WTC11 (cell line): ENCODE measurements around the gene OGDHL. TPM values are rescaled to one million over a fixed set of nuclear protein-coding genes. Genes with fewer than 3 reads are reported as not detected.
"Not testable (repeated sequence)": the region's sequence is repeated elsewhere in the genome, so short reads cannot be mapped to it uniquely, and the experiment has no call there.

ENCODE experiments used
- ATAC-seq: fragments of 200-7000 bp; cut with Tn5 transposase; 2 replicates; pipeline ENCODE4 v1.10.0; 2021; ENCODE audit warnings: mild to moderate bottlenecking, moderate library complexity
- CTCF ChIA-PET: fragments of 300-600 bp; sonication (Branson Sonifier 250); formaldehyde crosslinking; loops from one replicate; lab custom pipeline; 2021; ENCODE audit warnings: antibody characterized with exemption; lab: Charles Lee
- POLR2A ChIA-PET: fragments of 350-600 bp; sonication (Branson Sonifier 250); formaldehyde crosslinking; loops from one replicate; lab custom pipeline; 2021; ENCODE audit warnings: antibody characterized with exemption; lab: Charles Lee
- DNase-seq: peaks from one replicate; pipeline ENCODE4 v3.0.0; 2021; ENCODE audit warnings: low spot score
- H3K27ac Mint-ChIP-seq: 2 replicates; pipeline ENCODE4 v1.8.0; 2021; ENCODE audit warnings: mixed read lengths
- H3K27me3 Mint-ChIP-seq: 2 replicates; pipeline ENCODE4 v1.8.0; 2021; ENCODE audit warnings: low read depth, mild to moderate bottlenecking, moderate library complexity, mixed read lengths
- H3K36me3 Mint-ChIP-seq: 2 replicates; pipeline ENCODE4 v1.8.0; 2021; ENCODE audit warnings: mixed read lengths
- H3K4me1 Mint-ChIP-seq: 2 replicates; pipeline ENCODE4 v1.8.0; 2022; ENCODE audit warnings: mixed read lengths
- H3K4me3 Mint-ChIP-seq: 2 replicates; pipeline ENCODE4 v1.8.0; 2021; ENCODE audit warnings: mild to moderate bottlenecking, moderate library complexity, mixed read lengths
- H3K9me3 Mint-ChIP-seq: 2 replicates; pipeline ENCODE4 v1.8.0; 2021; ENCODE audit warnings: mixed read lengths
- ATF2 ChIP-seq: sonication (generic); formaldehyde crosslinking; IDR thresholded peaks from 2 replicates; pipeline ENCODE4 v1.8.1; 2022; ENCODE audit warnings: low read depth, missing genetic modification reagents, borderline replicate concordance
- ELF4 ChIP-seq: sonication (generic); formaldehyde crosslinking; IDR thresholded peaks from 2 replicates; pipeline ENCODE4 v1.8.1; 2022; ENCODE audit warnings: low read depth, mild to moderate bottlenecking, moderate library complexity, missing genetic modification reagents
- ESRRA ChIP-seq: sonication (generic); formaldehyde crosslinking; IDR thresholded peaks from 2 replicates; pipeline ENCODE4 v1.8.1; 2022; ENCODE audit warnings: mild to moderate bottlenecking, missing genetic modification reagents, borderline replicate concordance
- FOXJ3 ChIP-seq: sonication (generic); formaldehyde crosslinking; IDR thresholded peaks from 2 replicates; pipeline ENCODE4 v1.9.0; 2021; ENCODE audit warnings: missing genetic modification reagents, mild to moderate bottlenecking, borderline replicate concordance
- GRHL2 ChIP-seq: fragments of 250-450 bp; sonication (Bioruptor Pico); IDR thresholded peaks from 2 replicates; pipeline ENCODE4 v1.8.0; 2022; ENCODE audit warnings: mild to moderate bottlenecking, moderate library complexity; ENCODE audit not compliant: insufficient replicate concordance, severe bottlenecking
- GTF2I ChIP-seq: fragments of 250-450 bp; sonication (Bioruptor Pico); conservative IDR thresholded peaks from 2 replicates; pipeline ENCODE4 v1.4.0; 2021; ENCODE audit warnings: mild to moderate bottlenecking
- IRF2 ChIP-seq: sonication (generic); formaldehyde crosslinking; IDR thresholded peaks from 2 replicates; pipeline ENCODE4 v1.8.0; 2022; ENCODE audit warnings: low read depth, missing genetic modification reagents, borderline replicate concordance
- NFE2L1 ChIP-seq: sonication (generic); formaldehyde crosslinking; IDR thresholded peaks from 2 replicates; pipeline ENCODE4 v1.8.1; 2023; ENCODE audit warnings: missing genetic modification reagents
- NR1H2 ChIP-seq: sonication (generic); formaldehyde crosslinking; IDR thresholded peaks from 2 replicates; pipeline ENCODE4 v1.9.0; 2021; ENCODE audit warnings: mild to moderate bottlenecking, moderate library complexity, missing genetic modification reagents
- NR3C1 ChIP-seq: sonication (generic); formaldehyde crosslinking; conservative IDR thresholded peaks from 2 replicates; pipeline ENCODE4 v1.8.1; 2023; ENCODE audit warnings: low read depth, mild to moderate bottlenecking, missing genetic modification reagents
- TCF7 ChIP-seq: sonication (generic); formaldehyde crosslinking; IDR thresholded peaks from 2 replicates; pipeline ENCODE4 v1.8.0; 2022; ENCODE audit warnings: mild to moderate bottlenecking, low read depth, missing genetic modification reagents, moderate library complexity
- TEAD1 ChIP-seq: sonication (generic); formaldehyde crosslinking; IDR thresholded peaks from 2 replicates; pipeline ENCODE4 v1.8.0; 2022; ENCODE audit warnings: mild to moderate bottlenecking, missing genetic modification reagents
- TEAD4 ChIP-seq: sonication (generic); formaldehyde crosslinking; IDR thresholded peaks from 2 replicates; pipeline ENCODE4 v1.8.0; 2022; ENCODE audit warnings: mild to moderate bottlenecking, missing genetic modification reagents
- TP53 ChIP-seq: sonication (generic); formaldehyde crosslinking; IDR thresholded peaks from 2 replicates; pipeline ENCODE4 v1.8.1; 2023; ENCODE audit warnings: mild to moderate bottlenecking, missing genetic modification reagents
- ZBTB21 ChIP-seq: sonication (generic); formaldehyde crosslinking; IDR thresholded peaks from 2 replicates; pipeline ENCODE4 v1.8.1; 2023; ENCODE audit warnings: mild to moderate bottlenecking, missing genetic modification reagents, borderline replicate concordance
- ZBTB43 ChIP-seq: sonication (generic); formaldehyde crosslinking; IDR thresholded peaks from 2 replicates; pipeline ENCODE4 v1.8.1; 2023; ENCODE audit warnings: mild to moderate bottlenecking, missing genetic modification reagents
- ZNF121 ChIP-seq: sonication (generic); formaldehyde crosslinking; IDR thresholded peaks from 2 replicates; pipeline ENCODE4 v1.8.0; 2023; ENCODE audit warnings: missing genetic modification reagents
- ZNF138 ChIP-seq: sonication (generic); formaldehyde crosslinking; conservative IDR thresholded peaks from 2 replicates; pipeline ENCODE4 v1.8.1; 2022; ENCODE audit warnings: mild to moderate bottlenecking, moderate library complexity, missing genetic modification reagents
- ZNF416 ChIP-seq: fragments of 250-450 bp; sonication (Bioruptor Pico); IDR thresholded peaks from 2 replicates; pipeline ENCODE4 v1.9.0; 2021; ENCODE audit warnings: mild to moderate bottlenecking, inconsistent platforms
- ZNF423 ChIP-seq: fragments of 250-450 bp; sonication (Bioruptor Pico); IDR thresholded peaks from 2 replicates; pipeline ENCODE4 v2.1.2; 2022; ENCODE audit warnings: mild to moderate bottlenecking, moderate library complexity
- total RNA-seq: library from RNA; stranded (reverse); gene quantifications from 3 replicates; pipeline ENCODE4 v1.2.3, GENCODE V29; 2021
- TF ChIP-seq, protein P1 (sequence below): sonication (generic); formaldehyde crosslinking; IDR thresholded peaks from 2 replicates; pipeline ENCODE4 v1.8.0; 2022; ENCODE audit warnings: mild to moderate bottlenecking, missing genetic modification reagents

OGDHL gene
- total RNA-seq, 1 experiment from 2014 or later, result 35.1 TPM

DNA sequence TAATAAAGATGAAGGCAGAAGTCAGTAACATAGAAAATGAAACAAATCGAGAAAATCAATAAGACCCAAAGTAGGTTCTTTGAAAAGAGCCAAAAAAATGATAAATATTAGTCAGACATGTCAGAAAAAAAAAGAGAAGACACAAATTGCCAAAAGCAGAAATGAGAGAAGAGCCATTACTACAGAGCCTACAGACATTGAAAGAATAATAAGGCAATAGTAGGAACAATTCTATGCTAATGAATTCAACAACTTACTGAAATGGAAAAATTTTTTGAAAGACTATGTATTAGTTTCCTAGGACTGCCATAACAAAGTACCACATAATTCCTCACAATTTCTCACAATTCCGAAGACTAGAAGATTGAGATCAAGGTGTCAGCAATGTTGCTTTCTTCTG lies 35.5 kb downstream of the OGDHL start:
- ATAC-seq, result no peak
- Mint-ChIP-seq H3K27ac (no peak overlapping the region), H3K9me3 (peaks cover 29% of the 10 kb centered on the region), H3K4me3 (no peak overlapping the region), H3K4me1 (no peaks in the 10 kb centered on the region), H3K27me3 (no peaks in the 10 kb centered on the region; the same call in 1 of the 2 replicates), H3K36me3 (peaks cover 13% of the 10 kb centered on the region)
- TF ChIP-seq, protein P1, sequence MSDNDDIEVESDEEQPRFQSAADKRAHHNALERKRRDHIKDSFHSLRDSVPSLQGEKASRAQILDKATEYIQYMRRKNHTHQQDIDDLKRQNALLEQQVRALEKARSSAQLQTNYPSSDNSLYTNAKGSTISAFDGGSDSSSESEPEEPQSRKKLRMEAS (CRISPR knock-in tag), result no peak
- TF ChIP-seq IRF2 (CRISPR knock-in tag) (no peak), ZBTB21 (CRISPR knock-in tag) (no peak), NR1H2 (CRISPR knock-in tag) (no peak), FOXJ3 (CRISPR knock-in tag) (no peak)
- ChIA-PET CTCF (no interaction called here), POLR2A (no interaction called here)
- no peak for DNase-seq

- H3K4me1 Mint-ChIP-seq, H3K27me3 Mint-ChIP-seq, POLR2A ChIA-PET, ATAC-seq, H3K4me3 Mint-ChIP-seq, H3K27ac Mint-ChIP-seq, CTCF ChIA-PET, DNase-seq: not testable (repeated sequence)
- Mint-ChIP-seq H3K36me3 (peaks cover 16% of the 10 kb centered on the region), H3K9me3 (peaks cover 30% of the 10 kb centered on the region)
These were observed 47.0 kb downstream of the OGDHL start for GRCh38 chr10:49715157-49715556.

- no peak for ATAC-seq
- TF ChIP-seq GRHL2 (CRISPR knock-in tag) (no peak), NR3C1 (CRISPR knock-in tag) (no peak), TEAD4 (CRISPR knock-in tag) (no peak), ZBTB43 (CRISPR knock-in tag) (no peak), ZNF121 (no peak), ZNF416 (CRISPR knock-in tag) (no peak), ZNF138 (no peak)
- Mint-ChIP-seq H3K27me3 (peaks cover 12% of the 10 kb centered on the region), H3K36me3 (peaks cover 16% of the 10 kb centered on the region), H3K9me3 (peaks cover 30% of the 10 kb centered on the region), H3K27ac (no peak overlapping the region), H3K4me3 (no peak overlapping the region), H3K4me1 (0 out of 2 replicates have a peak, but pooled peaks cover 4% of the 10 kb centered on the region)
- CTCF ChIA-PET, result no interaction called here
- DNase-seq, result no peak
- POLR2A ChIA-PET, result no interaction called here
These were observed 48.9 kb downstream of the OGDHL start for GRCh38 chr10:49713266-49713665.

DNA sequence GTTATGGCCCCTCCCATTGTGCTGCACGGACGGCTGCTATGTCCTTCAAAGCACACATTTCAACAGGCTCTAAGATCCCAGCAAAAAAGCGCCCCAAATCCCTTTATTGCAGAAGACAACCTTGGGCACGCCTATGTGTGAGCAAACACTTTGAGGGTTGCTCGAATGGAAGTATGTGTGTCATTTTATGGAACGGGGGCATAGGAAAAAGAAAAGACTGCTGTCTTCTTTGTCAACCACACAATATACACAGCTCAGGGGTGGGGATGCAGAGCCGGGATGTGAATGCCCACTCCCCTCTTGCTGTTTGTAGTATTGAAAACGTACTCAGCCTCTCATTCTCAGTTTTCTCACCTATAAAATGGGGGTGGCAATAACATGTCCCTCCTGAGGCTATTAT lies 50.6 kb downstream of the OGDHL start:
- CTCF ChIA-PET, result interaction anchor here (0.7 to 1.6 kb wide), 2 partner anchors 10 to 11 kb away, joined by 3 to 5 read pairs; no protein-coding TSS in a partner anchor
- no peak for ATAC-seq
- H3K4me3 Mint-ChIP-seq, result no peak overlapping the region

More for the DNA sequence above, 50.6 kb downstream of the OGDHL start:
- H3K36me3 Mint-ChIP-seq, result peaks cover 16% of the 10 kb centered on the region
- POLR2A ChIA-PET, result no interaction called here
- peaks cover 18% of the 10 kb centered on the region for H3K27me3 Mint-ChIP-seq
- H3K4me1 Mint-ChIP-seq, result 0 out of 2 replicates have a peak, but pooled peaks cover 4% of the 10 kb centered on the region
- H3K27ac Mint-ChIP-seq, result no peak overlapping the region
- TF ChIP-seq TCF7 (CRISPR knock-in tag) (no peak), TP53 (CRISPR knock-in tag) (no peak), NFE2L1 (CRISPR knock-in tag) (no peak), ELF4 (CRISPR knock-in tag) (no peak), ESRRA (no peak), GTF2I (CRISPR knock-in tag) (no peak), ZNF423 (CRISPR knock-in tag) (no peak), ATF2 (no peak), TEAD1 (no peak)
- H3K9me3 Mint-ChIP-seq, result peaks cover 30% of the 10 kb centered on the region
- DNase-seq, result no peak
